SU-DHL-6 (cell line): Measurements from ENCODE around the gene NRTN.

Experiments used
- EZH2phosphoT487 ChIP-seq: fragments of 200-600 bp; sonication (generic), shearing (Covaris generic); conservative IDR thresholded peaks from 2 replicates; pipeline ENCODE4 v1.6.1; 2018; ENCODE audit warnings: mild to moderate bottlenecking, antibody characterized with exemption, low read length, moderate library complexity, mixed read lengths
- TF ChIP-seq, protein P1 (sequence below): fragments of 200-600 bp; sonication (generic); IDR thresholded peaks from one replicate; pipeline ENCODE4 v1.5.1; 2017; ENCODE audit warnings: antibody characterized with exemption, mild to moderate bottlenecking, low read length, moderate library complexity; ENCODE audit not compliant: insufficient read depth, poor library complexity, severe bottlenecking

DNA sequence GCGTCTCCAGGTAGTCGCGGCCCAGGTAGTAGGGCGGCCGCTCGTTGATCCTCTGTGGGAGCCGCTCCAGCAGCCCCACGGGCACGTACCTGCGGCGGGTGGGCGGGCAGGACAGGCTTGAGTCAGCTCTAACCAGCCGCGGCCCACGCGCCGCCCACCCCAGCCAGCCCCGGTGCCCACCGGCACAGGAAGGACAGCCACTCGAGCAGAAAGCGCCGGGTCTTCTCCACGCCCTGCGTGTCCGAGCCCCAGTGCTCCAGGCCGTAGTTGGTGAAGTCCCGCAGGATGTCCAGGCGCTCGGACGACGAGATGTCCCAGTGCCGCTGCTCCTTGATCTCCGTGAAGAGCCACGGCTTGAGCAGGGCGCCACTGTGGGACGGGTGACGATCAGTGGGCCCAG lies 19.4 kb upstream of the NRTN start:
- TF ChIP-seq, protein P1, sequence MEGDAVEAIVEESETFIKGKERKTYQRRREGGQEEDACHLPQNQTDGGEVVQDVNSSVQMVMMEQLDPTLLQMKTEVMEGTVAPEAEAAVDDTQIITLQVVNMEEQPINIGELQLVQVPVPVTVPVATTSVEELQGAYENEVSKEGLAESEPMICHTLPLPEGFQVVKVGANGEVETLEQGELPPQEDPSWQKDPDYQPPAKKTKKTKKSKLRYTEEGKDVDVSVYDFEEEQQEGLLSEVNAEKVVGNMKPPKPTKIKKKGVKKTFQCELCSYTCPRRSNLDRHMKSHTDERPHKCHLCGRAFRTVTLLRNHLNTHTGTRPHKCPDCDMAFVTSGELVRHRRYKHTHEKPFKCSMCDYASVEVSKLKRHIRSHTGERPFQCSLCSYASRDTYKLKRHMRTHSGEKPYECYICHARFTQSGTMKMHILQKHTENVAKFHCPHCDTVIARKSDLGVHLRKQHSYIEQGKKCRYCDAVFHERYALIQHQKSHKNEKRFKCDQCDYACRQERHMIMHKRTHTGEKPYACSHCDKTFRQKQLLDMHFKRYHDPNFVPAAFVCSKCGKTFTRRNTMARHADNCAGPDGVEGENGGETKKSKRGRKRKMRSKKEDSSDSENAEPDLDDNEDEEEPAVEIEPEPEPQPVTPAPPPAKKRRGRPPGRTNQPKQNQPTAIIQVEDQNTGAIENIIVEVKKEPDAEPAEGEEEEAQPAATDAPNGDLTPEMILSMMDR: no peak
- TF ChIP-seq EZH2phosphoT487: no peak
